GM12878 (cell line): ENCODE measurements around the gene DOHH. TPM values are rescaled to one million over a fixed set of nuclear protein-coding genes. Genes with fewer than 3 reads are reported as not detected.

Experiments used
- ATAC-seq: fragments of 200-7000 bp; cut with Tn5 transposase; 3 replicates; pipeline ENCODE4 v1.9.1; 2020; ENCODE audit warnings: mild to moderate bottlenecking, moderate library complexity
- BruUV-seq: library from RNA; stranded (reverse); fragments of 400-500 nt; replicated peaks from 2 replicates; lab custom pipeline; 2021; lab: Mats Ljungman, UMichigan
- CTCF ChIA-PET: fragments of 300-600 bp; sonication (Branson Sonifier 250); formaldehyde crosslinking; extraction: SDS; loops from one replicate; lab custom pipeline; 2021; ENCODE audit warnings: inconsistent platforms; lab: Yijun Ruan, JAX
- POLR2A ChIA-PET: fragments of 350-600 bp; formaldehyde crosslinking; extraction: SDS; loops from one replicate; lab custom pipeline; 2021; ENCODE audit warnings: inconsistent platforms; lab: Charles Lee
- RAD21 ChIA-PET: fragments of 300-600 bp; sonication (Branson Sonifier 250); formaldehyde crosslinking; loops from one replicate; lab custom pipeline; 2023; ENCODE audit warnings: antibody characterized with exemption; ENCODE audit not compliant: unreplicated experiment; lab: Charles Lee
- SMC1A ChIA-PET: fragments of 300-600 bp; sonication (Branson Sonifier 250); formaldehyde crosslinking; loops from one replicate; lab custom pipeline; 2023; ENCODE audit not compliant: unreplicated experiment, uncharacterized antibody; lab: Charles Lee
- DNase-seq: peaks from one replicate; pipeline ENCODE4 v3.0.0-alpha.2; 2011; ENCODE audit warnings: low read depth, low spot score
- FAIRE-seq: peaks from 3 replicates; lab custom pipeline; 2011; peaks lifted over from hg19 to GRCh38; lab: Jason Lieb, UNC
- H2AFZ ChIP-seq: 2 replicates; pipeline ENCODE4 v1.6.0; 2011; ENCODE audit warnings: low read depth, low read length, control low read depth; ENCODE audit not compliant: control insufficient read depth
- H3K27ac ChIP-seq: 2 replicates; pipeline ENCODE4 v1.5.1; 2011; ENCODE audit warnings: control low read depth; ENCODE audit not compliant: control insufficient read depth, insufficient read depth
- H3K27me3 ChIP-seq, 2 experiments: replicated peaks in 1 of 2; 2 replicates each; pipeline versions ENCODE4 v1.6.0 to v1.6.1; 2011; ENCODE audit warnings: low read length in 1 of 2; ENCODE audit not compliant: control insufficient read depth in 2 of 2, insufficient read depth in 2 of 2
- H3K36me3 ChIP-seq, 2 experiments: 2 replicates each; pipeline ENCODE4 v1.5.1; 2011; ENCODE audit warnings: low read length in 1 of 2; ENCODE audit not compliant: control insufficient read depth in 2 of 2, insufficient read depth in 2 of 2
- H3K4me1 ChIP-seq: 2 replicates; pipeline ENCODE4 v1.6.1; 2011; ENCODE audit warnings: mild to moderate bottlenecking, low read length, moderate library complexity, mixed read lengths; ENCODE audit not compliant: control insufficient read depth, insufficient read depth
- H3K4me2 ChIP-seq: 2 replicates; pipeline ENCODE4 v1.6.0; 2011; ENCODE audit warnings: control low read depth; ENCODE audit not compliant: control insufficient read depth, insufficient read depth
- H3K4me3 ChIP-seq: fragments of 200-600 bp; sonication (generic); 2 replicates; pipeline ENCODE4 v1.5.1; 2016
- H3K79me2 ChIP-seq: 2 replicates; pipeline ENCODE4 v1.6.0; 2011; ENCODE audit warnings: low read length; ENCODE audit not compliant: control insufficient read depth, insufficient read depth
- H3K9ac ChIP-seq: 2 replicates; pipeline ENCODE4 v1.8.0; 2011; ENCODE audit warnings: low read length, control low read depth, mixed read lengths; ENCODE audit not compliant: control insufficient read depth, insufficient read depth
- H3K9me3 ChIP-seq: replicated peaks from 3 replicates; pipeline ENCODE4 v1.5.1; 2011; ENCODE audit warnings: mild to moderate bottlenecking, low read length; ENCODE audit not compliant: control insufficient read depth, insufficient read depth
- H4K20me1 ChIP-seq: 2 replicates; pipeline ENCODE4 v1.6.0; 2011; ENCODE audit not compliant: control insufficient read depth, insufficient read depth
- BHLHE40 ChIP-seq, 2 experiments: fragments of 450-650 bp in 1 of 2; IDR thresholded peaks; 2 replicates each; pipeline ENCODE4 v1.6.1; 2011 to 2017; ENCODE audit warnings: low read depth in 2 of 2, borderline replicate concordance in 1 of 2, improper control_type of control experiment in 1 of 2, low read length in 1 of 2, mild to moderate bottlenecking in 1 of 2
- POLR2AphosphoS2 ChIP-seq: IDR thresholded peaks from 2 replicates; pipeline ENCODE4 v1.6.1; 2011; ENCODE audit warnings: low read depth, mild to moderate bottlenecking, low read length, improper control_type of control experiment, moderate library complexity
- SP1 ChIP-seq: IDR thresholded peaks from one replicate; pipeline ENCODE4 v1.6.1; 2011; ENCODE audit warnings: low read depth, low read length
- SREBF2 ChIP-seq: IDR thresholded peaks from 2 replicates; pipeline ENCODE4 v1.6.1; 2012; ENCODE audit warnings: mild to moderate bottlenecking, low read length
- TCF12 ChIP-seq: IDR thresholded peaks from 2 replicates; pipeline ENCODE4 v1.6.1; 2011; ENCODE audit warnings: low read depth, mild to moderate bottlenecking, low read length
- WGBS: methylation state at CpG from one replicate; pipeline ENCODE4 v1.1.6; 2016; ENCODE audit warnings: low lambda C conversion rate; ENCODE audit not compliant: insufficient replicate concordance, insufficient coverage; ENCODE audit errors: missing lambda C conversion rate; 5-methylcytosine and 5-hydroxymethylcytosine counted together
- in situ Hi-C: fragments of 300-500 bp; cut with MboI; formaldehyde crosslinking; loops from 9 replicates; pipeline ENCODE4 v1.14.3; 2018; ENCODE audit warnings: mixed read lengths
- intact Hi-C: fragments of 100-400 bp; cut with micrococcal nuclease; formaldehyde crosslinking; loops from one replicate; pipeline ENCODE4 v1.14.2; 2022; ENCODE audit not compliant: unreplicated experiment
- polyA plus RNA-seq, 11 experiments: library from polyadenylated mRNA; depleted of rRNA in 4 of 11; unstranded in 6 of 11; stranded (reverse) in 5 of 11; fragments of >200 nt; fragmentation: Nextera tagmentation in 4 of 11; fragmentation: Illumina TruSeq in 1 of 11; extraction: Ambion mirVana in 4 of 11; extraction: Trizol in 1 of 11; gene quantifications; 1 replicate in 1 of 11; 2 replicates in 10 of 11; pipeline versions ENCODE4 v1.2.1 to v1.2.3, GENCODE V29; 2011 to 2016; ENCODE audit warnings: inconsistent platforms in 2 of 11, missing spikeins in 2 of 11, low read depth in 1 of 11
- total RNA-seq, 4 experiments: library from RNA; depleted of rRNA in 3 of 4; stranded (reverse); fragments of >200 nt in 3 of 4; fragmentation: Illumina TruSeq in 1 of 4; extraction: Trizol in 1 of 4; gene quantifications; 2 replicates each; pipeline versions ENCODE4 v1.2.1 to v1.2.3, GENCODE V29; 2013 to 2021
- TF ChIP-seq, protein P1 (sequence below): fragments of 450-650 bp; IDR thresholded peaks from 2 replicates; pipeline ENCODE4 v1.6.1; 2017; ENCODE audit warnings: mild to moderate bottlenecking, moderate library complexity

DOHH gene
- total and polyA plus RNA-seq, 10 of the 15 experiments (the other 5 are each of a cell fraction or from before 2014, with no cell fraction given), result 0.11 to 28.6 (median 11.7) TPM

DNA sequence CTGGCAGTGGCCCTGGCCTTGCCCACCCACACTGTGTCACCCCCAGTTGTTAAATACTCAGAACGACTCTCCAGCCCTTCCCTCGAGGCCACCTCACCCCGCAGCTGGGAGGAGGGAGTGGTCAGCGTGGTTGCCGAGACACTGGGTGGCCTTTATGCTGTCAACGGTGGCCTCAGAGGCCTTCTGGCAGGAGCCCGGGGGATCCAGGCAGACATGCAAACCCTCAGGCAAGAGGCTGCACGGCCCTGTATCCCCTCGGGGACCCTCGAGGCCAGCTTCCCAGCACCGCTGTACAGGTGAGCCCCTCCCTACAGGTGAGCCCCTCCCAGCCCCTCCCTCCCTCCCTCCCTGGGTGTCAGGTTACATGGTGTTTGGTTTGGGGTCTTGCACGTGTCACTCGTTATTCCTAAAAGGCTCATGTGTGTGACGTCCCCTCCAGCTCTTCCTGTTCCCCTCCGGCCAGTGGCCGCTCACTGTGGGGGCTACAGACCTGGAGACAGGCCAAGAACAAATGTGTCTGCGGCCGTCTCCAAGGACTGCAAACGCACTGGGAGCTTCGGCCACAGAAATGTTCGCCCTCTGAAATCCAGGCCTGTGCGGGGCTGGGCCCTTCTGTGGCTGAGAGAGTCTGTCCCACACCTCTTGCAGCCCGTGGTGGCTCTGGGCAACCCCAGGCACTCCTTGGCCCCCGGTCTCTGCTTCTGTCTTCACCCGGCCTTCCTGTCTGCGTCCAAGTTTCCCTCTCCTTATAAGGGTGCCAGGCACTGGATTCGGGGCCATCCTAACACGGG, 38.7 kb upstream of the DOHH start, which contains the start of gene TEKTIP1:
TEKTIP1 (plus strand) TSS at position 210 of the 791 bp plus-strand sequence; CDS start at position 214, 4 bp downstream.
- ATAC-seq, result no peak
- WGBS, result 87% methylated on average over 28 of the region's 28 CpGs
- ChIA-PET RAD21 (no interaction called here), SMC1A (no interaction called here), CTCF (interaction anchor here (1.1 kb wide), 1 partner anchor 9 kb away, joined by 3 read pairs; no protein-coding TSS in a partner anchor), POLR2A (interaction anchor here (0.7 kb wide), 1 partner anchor 199 kb away, joined by 3 read pairs; no protein-coding TSS in a partner anchor)
- H4K20me1 ChIP-seq, result no peaks in the 10 kb centered on the region
- no TSS peak for BruUV-seq
- H3K4me3 ChIP-seq, result no peak within 1 kb of the TSS
- FAIRE-seq, result no peak
- H3K79me2 ChIP-seq, result no peaks in the 10 kb centered on the region
- no peak within 1 kb of the TSS for H2AFZ ChIP-seq
- H3K9ac ChIP-seq, result no peak within 1 kb of the TSS
- no peak for DNase-seq
- no peaks in the 10 kb centered on the region for H3K9me3 ChIP-seq
- H3K4me2 ChIP-seq, result no peak within 1 kb of the TSS
- no peaks in the 10 kb centered on the region for H3K4me1 ChIP-seq
- no peaks in the 10 kb centered on the region for H3K27me3 ChIP-seq
- H3K36me3 ChIP-seq, result peaks cover 7 to 9% of the 10 kb centered on the region in 2 experiments
- no peak within 1 kb of the TSS for H3K27ac ChIP-seq
- intact Hi-C loops (no loop called here), in situ Hi-C loops (no loop called here)
- TF ChIP-seq BHLHE40 (IDR thresholded peaks at IDR 0.05; ENCODE audit: borderline replicate concordance in 1 of 2, low read depth in 2 of 2, low read length in 1 of 2) (no peak), TCF12 (no peak), POLR2AphosphoS2 (0 out of 2 replicates have a peak, but pooled peaks have one; percentile 22), SREBF2 (no peak), SP1 (no peak)
- TF ChIP-seq, protein P1, sequence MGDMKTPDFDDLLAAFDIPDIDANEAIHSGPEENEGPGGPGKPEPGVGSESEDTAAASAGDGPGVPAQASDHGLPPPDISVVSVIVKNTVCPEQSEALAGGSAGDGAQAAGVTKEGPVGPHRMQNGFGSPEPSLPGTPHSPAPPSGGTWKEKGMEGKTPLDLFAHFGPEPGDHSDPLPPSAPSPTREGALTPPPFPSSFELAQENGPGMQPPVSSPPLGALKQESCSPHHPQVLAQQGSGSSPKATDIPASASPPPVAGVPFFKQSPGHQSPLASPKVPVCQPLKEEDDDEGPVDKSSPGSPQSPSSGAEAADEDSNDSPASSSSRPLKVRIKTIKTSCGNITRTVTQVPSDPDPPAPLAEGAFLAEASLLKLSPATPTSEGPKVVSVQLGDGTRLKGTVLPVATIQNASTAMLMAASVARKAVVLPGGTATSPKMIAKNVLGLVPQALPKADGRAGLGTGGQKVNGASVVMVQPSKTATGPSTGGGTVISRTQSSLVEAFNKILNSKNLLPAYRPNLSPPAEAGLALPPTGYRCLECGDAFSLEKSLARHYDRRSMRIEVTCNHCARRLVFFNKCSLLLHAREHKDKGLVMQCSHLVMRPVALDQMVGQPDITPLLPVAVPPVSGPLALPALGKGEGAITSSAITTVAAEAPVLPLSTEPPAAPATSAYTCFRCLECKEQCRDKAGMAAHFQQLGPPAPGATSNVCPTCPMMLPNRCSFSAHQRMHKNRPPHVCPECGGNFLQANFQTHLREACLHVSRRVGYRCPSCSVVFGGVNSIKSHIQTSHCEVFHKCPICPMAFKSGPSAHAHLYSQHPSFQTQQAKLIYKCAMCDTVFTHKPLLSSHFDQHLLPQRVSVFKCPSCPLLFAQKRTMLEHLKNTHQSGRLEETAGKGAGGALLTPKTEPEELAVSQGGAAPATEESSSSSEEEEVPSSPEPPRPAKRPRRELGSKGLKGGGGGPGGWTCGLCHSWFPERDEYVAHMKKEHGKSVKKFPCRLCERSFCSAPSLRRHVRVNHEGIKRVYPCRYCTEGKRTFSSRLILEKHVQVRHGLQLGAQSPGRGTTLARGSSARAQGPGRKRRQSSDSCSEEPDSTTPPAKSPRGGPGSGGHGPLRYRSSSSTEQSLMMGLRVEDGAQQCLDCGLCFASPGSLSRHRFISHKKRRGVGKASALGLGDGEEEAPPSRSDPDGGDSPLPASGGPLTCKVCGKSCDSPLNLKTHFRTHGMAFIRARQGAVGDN, result no peak
- TF ChIP-seq, all 136 proteins: peak for 1
